ENCODE data around the gene DNAJB5. TPM values are rescaled to one million over a fixed set of nuclear protein-coding genes. Genes with fewer than 3 reads are reported as not detected.

Gene DNAJB5
- total RNA-seq, 2 donors from 2014 or later = 19.8 to 40.1 TPM

DNA sequence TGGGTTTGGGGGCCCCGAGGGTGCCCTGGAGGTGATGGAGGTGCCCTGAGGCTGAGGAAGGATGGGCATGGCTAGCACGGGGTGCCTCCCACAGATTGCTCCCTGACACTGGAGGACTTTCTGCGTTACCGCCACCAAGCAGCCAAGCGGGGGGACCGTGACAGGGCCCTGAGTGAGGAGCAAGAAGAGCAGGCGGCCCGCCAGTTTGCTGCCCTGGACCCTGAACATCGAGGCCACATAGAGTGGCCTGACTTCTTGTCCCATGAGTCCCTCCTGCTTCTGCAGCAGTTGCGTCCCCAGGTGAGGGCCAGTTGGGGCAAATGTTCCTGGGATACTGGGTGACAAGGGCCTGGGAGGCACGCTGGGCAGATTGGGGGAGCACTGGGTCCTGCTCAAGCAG is 13.1 kb upstream of the DNAJB5 start:
- Histone ChIP-seq H3K9ac (ENCODE audit: extremely low read depth, low read length, poor library complexity, severe bottlenecking) (no peak overlapping the region), H3K36me3 (ENCODE audit: control insufficient read depth, insufficient read depth, low read length) (no peaks in the 10 kb centered on the region), H3K9me3 (ENCODE audit: control insufficient read depth, low read length) (no peaks in the 10 kb centered on the region), H3K27ac (ENCODE audit: low read depth, low read length) (no peak overlapping the region), H3K27me3 (ENCODE audit: control insufficient read depth, insufficient read depth, low read length, poor library complexity, severe bottlenecking) (no peaks in the 10 kb centered on the region), H3K4me3 (ENCODE audit: low read length) (no peak overlapping the region), H3K4me1 (ENCODE audit: control insufficient read depth, insufficient read depth, low read length) (no peaks in the 10 kb centered on the region)
- no peaks in the 10 kb centered on the region for H3K36me3 Mint-ChIP-seq (ENCODE audit: low read depth)
- no peak for TF ChIP-seq CTCF (conservative IDR thresholded peaks at IDR 0.05)
- peaks cover 6% of the 10 kb centered on the region for H3K27me3 Mint-ChIP-seq (ENCODE audit: insufficient read depth)
- peaks cover 1% of the 10 kb centered on the region for H3K4me1 Mint-ChIP-seq
- H3K27ac Mint-ChIP-seq = no peak overlapping the region
- no peaks in the 10 kb centered on the region for H3K9me3 Mint-ChIP-seq
- 93 to 98% methylated on average over 8 to 11 of the region's 11 CpGs for WGBS, 2 experiments (ENCODE audit: insufficient coverage in 1 of 2, insufficient read length in 1 of 2)
- no peak overlapping the region for H3K4me3 Mint-ChIP-seq
- DNase-seq = no peak

DNA sequence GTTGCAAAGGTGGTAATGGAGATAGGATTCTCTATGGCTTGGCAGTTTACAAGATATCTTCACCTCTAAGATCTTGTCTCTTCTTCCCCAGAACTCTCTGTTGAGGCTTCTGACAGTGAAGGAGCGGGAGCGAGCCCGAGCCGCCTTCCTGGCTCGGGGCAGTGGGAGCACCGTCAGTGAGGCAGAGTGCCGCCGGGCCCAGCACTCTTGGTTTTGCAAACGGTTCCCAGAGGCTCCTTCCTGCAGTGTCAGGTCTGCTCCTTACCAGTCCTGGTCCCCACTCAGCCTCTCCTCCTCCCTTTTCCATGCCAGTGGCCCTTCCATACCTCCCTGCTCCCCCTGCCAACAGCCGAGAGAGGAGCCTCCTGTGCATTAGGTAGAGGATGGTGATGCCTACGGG is 12.6 kb upstream of the DNAJB5 start:
- Mint-ChIP-seq H3K27me3 (ENCODE audit: insufficient read depth) (peaks cover 5% of the 10 kb centered on the region), H3K36me3 (ENCODE audit: low read depth) (no peaks in the 10 kb centered on the region), H3K4me1 (peaks cover 1% of the 10 kb centered on the region), H3K27ac (no peak overlapping the region), H3K9me3 (no peaks in the 10 kb centered on the region), H3K4me3 (no peak overlapping the region)
- WGBS, 2 experiments (ENCODE audit: insufficient coverage in 1 of 2, insufficient read length in 1 of 2) = 85 to 93% methylated on average over 9 to 11 of the region's 11 CpGs
- TF ChIP-seq CTCF (conservative IDR thresholded peaks at IDR 0.05) = no peak
- Histone ChIP-seq H3K36me3 (ENCODE audit: control insufficient read depth, insufficient read depth, low read length) (no peaks in the 10 kb centered on the region), H3K4me1 (ENCODE audit: control insufficient read depth, insufficient read depth, low read length) (no peaks in the 10 kb centered on the region), H3K4me3 (ENCODE audit: low read length) (no peak overlapping the region), H3K27me3 (ENCODE audit: control insufficient read depth, insufficient read depth, low read length, poor library complexity, severe bottlenecking) (no peaks in the 10 kb centered on the region), H3K27ac (ENCODE audit: low read depth, low read length) (no peak overlapping the region), H3K9ac (ENCODE audit: extremely low read depth, low read length, poor library complexity, severe bottlenecking) (no peak overlapping the region), H3K9me3 (ENCODE audit: control insufficient read depth, low read length) (no peaks in the 10 kb centered on the region)
- no peak for DNase-seq

DNA sequence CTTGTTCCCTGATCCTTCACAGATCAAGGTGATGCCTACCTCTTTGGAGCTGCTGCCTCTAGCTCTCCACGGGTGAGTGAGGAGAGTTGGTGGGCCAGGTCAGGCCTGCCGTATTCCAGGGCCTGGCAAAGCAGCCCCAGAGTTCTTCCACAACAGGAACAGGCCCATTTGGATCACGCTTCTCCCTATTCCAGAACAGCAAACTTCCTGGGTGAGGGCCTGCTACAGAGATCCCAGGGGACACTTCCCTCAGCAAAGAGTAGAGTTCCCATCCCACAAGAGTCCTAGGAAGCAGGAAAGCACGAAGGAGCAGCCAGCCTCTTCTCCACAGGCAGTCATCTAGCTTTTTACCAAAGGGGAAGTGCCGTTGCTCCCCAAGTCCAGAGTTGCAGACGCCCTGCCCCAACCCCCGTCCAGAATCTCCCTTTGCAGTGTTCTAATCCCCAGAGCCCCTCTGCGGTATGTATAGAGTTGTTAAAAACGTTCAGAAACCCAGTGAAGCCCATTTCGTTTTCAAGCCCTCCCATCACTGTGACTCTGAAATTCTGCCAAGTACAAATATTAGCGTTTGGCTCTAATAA is 9.3 kb upstream of the DNAJB5 start:
- TF ChIP-seq CTCF (conservative IDR thresholded peaks at IDR 0.05) = no peak
- Histone ChIP-seq H3K4me1 (ENCODE audit: control insufficient read depth, insufficient read depth, low read length) (no peaks in the 10 kb centered on the region), H3K27me3 (ENCODE audit: control insufficient read depth, insufficient read depth, low read length, poor library complexity, severe bottlenecking) (no peaks in the 10 kb centered on the region), H3K4me3 (ENCODE audit: low read length) (no peak overlapping the region), H3K9me3 (ENCODE audit: control insufficient read depth, low read length) (no peaks in the 10 kb centered on the region), H3K36me3 (ENCODE audit: control insufficient read depth, insufficient read depth, low read length) (no peaks in the 10 kb centered on the region), H3K27ac (ENCODE audit: low read depth, low read length) (no peak overlapping the region), H3K9ac (ENCODE audit: extremely low read depth, low read length, poor library complexity, severe bottlenecking) (no peak overlapping the region)
- H3K4me3 Mint-ChIP-seq = no peak overlapping the region
- no peaks in the 10 kb centered on the region for H3K36me3 Mint-ChIP-seq (ENCODE audit: low read depth)
- no peak overlapping the region for H3K27ac Mint-ChIP-seq
- 86 to 93% methylated on average over 7 to 11 of the region's 11 CpGs for WGBS, 2 experiments (ENCODE audit: insufficient coverage in 1 of 2, insufficient read length in 1 of 2)
- no peaks in the 10 kb centered on the region for H3K9me3 Mint-ChIP-seq
- no peak for DNase-seq
- peaks cover 1% of the 10 kb centered on the region for H3K4me1 Mint-ChIP-seq
- peaks cover 6% of the 10 kb centered on the region for H3K27me3 Mint-ChIP-seq (ENCODE audit: insufficient read depth)

Measured in endodermal cell (in vitro differentiated cells).